PC-9 (cell line): ENCODE data around the gene RNASE3.

ENCODE experiments used
- CTCF ChIP-seq: fragments of 200-600 bp; sonication (generic); conservative IDR thresholded peaks from 2 replicates; pipeline ENCODE4 v1.6.1; 2017; ENCODE audit warnings: mixed run types, antibody characterized with exemption, mild to moderate bottlenecking, moderate library complexity
- EZH2 ChIP-seq: fragments of 200-600 bp; sonication (generic); IDR thresholded peaks from 2 replicates; pipeline ENCODE4 v1.8.0; 2017; ENCODE audit warnings: antibody characterized with exemption, low read depth

GRCh38 chr14:20877016-20877415, 14.2 kb upstream of the RNASE3 start:
- no peak for TF ChIP-seq EZH2
- no peak for TF ChIP-seq CTCF
